Right lung (tissue), 5 donors: Measurements from ENCODE around the gene MRTFB. TPM values are rescaled to one million over a fixed set of nuclear protein-coding genes. Genes with fewer than 3 reads are reported as not detected.
"Not testable (repeated sequence)": the region's sequence is repeated elsewhere in the genome, so short reads cannot be mapped to it uniquely, and the experiment has no call there.

Experiments used
- DNase-seq, 2 donors: peaks; one replicate each; pipeline ENCODE4 v3.0.0-alpha.2; 2013
- polyA plus RNA-seq, 5 donors: library from polyadenylated mRNA; unstranded; fragments of 120-200 nt; gene quantifications; one replicate each; pipeline versions ENCODE4 v1.2.1 to v1.2.3, GENCODE V29; 2013; ENCODE audit warnings: inconsistent platforms in 1 of 5, low replicate concordance in 1 of 5; ENCODE audit not compliant: insufficient read length in 5 of 5, insufficient read depth in 1 of 5

MRTFB gene
- polyA plus RNA-seq, 5 donors: 20.3 to 40.8 (median 35.8) TPM

DNA sequence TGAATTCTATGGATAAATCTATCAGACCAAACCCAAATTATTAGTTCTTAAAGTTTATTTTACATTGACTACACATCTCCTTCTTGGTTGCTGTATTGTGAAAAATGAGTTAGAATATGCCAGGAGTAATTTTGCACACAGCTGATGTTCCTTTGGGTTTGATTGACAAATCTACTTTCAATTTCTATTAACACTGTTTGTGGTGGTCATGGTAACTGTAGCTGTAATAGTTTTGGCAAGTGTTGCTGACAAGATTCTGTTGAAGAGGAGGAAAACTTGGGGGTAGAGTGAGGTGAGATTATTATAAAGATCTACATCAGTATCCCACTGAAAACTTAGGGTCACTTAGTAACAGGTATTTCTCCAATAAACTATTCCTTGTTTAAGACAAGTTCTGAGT is 30.3 kb downstream of the MRTFB start:
- no peak for DNase-seq

GRCh38 chr16:14102925-14103720 is 32.0 kb downstream of the MRTFB start:
- no peak for DNase-seq

GRCh38 chr16:14104066-14104465 is 32.9 kb downstream of the MRTFB start:
- no peak for DNase-seq

DNA sequence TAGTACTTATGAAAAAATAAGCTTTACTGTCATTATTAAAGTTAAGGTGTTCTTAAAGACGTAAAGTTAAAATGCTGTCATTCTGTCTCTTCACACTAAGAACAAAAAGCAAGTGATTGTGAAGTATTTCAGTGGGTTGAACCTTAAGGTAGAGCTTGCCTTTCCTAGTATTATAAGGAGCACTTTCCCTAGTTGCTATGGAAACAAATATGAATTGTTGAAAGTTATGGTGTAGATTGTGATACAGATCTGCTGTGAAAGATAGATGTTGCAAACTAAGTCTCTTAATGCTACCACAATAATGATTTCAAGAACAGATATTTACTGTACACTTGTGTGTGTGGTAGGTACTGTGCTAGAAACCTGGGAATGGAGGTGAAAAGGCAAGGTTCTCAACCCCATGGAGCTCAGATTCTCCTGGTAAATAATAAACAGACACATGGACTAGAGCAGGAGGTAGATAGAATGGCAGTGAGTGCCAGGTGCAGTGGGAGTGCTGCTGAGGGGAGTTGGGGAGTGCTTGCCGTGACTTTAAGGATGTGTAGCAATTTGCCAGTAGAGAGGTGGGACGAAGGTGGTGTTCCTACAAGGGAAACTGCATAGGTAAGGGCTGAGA is 34.7 kb downstream of the MRTFB start:
- DNase-seq: no peak

GRCh38 chr16:14106457-14106856 is 35.3 kb downstream of the MRTFB start:
- no peak for DNase-seq

- no peak for DNase-seq
Observed at GRCh38 chr16:14106961-14107360, 35.8 kb downstream of the MRTFB start.

- no peak for DNase-seq
Observed at GRCh38 chr16:14109077-14109775, 38.1 kb downstream of the MRTFB start.

- DNase-seq: no peak
Observed at GRCh38 chr16:14109782-14110727, 38.9 kb downstream of the MRTFB start.

DNA sequence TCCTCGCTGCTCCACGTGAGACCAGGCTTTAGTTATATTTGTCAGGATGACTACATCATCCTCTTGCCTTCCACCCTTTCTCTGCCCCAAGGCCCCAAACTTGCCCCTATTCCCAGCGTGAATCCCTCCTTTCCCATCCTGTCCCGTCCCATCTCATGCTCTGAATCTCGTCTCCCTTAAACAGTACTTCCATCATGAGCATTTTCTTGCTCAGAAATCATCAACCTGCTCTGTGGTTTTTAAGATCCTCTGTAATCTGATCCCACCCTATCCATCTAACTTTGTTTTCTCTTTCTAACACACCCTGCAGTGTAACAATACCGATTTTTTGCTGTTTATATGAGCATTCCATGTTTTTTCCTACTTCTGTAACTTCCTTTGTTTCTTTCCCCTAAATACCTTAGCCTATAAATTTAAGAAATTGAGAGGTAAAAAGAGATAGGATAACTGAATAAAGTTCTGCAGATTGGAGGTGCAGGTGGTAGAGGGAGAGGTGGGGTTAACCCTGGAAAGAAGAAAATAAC is 39.7 kb downstream of the MRTFB start:
- no peak for DNase-seq

- DNase-seq: no peak
Observed at GRCh38 chr16:14111713-14112538, 40.8 kb downstream of the MRTFB start.

GRCh38 chr16:14112539-14112856 is 41.4 kb downstream of the MRTFB start:
- no peak for DNase-seq

- DNase-seq: no peak
Observed at GRCh38 chr16:14113344-14113743, 42.2 kb downstream of the MRTFB start.

DNA sequence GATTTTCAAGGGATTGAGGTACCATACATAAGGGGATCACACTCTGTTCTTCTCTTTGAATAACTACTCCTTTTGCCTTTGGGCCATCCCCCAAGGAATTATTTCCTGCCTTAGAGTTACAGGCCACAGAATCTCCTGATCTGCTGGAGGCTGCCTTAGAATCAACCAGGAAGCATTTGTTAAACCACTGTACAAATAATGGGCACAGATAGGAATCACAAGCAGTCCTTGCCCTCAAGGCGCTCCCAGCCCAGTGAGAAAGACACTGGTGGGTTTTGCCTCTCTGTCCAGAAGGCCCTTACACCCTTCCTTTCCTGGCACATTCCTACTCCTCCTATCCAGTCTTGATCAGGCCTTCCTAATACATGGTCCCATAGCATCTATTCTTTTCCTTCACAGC is 45.9 kb downstream of the MRTFB start:
- DNase-seq: no peak

- no peak for DNase-seq
Observed at GRCh38 chr16:14119799-14120198, 48.7 kb downstream of the MRTFB start.

DNA sequence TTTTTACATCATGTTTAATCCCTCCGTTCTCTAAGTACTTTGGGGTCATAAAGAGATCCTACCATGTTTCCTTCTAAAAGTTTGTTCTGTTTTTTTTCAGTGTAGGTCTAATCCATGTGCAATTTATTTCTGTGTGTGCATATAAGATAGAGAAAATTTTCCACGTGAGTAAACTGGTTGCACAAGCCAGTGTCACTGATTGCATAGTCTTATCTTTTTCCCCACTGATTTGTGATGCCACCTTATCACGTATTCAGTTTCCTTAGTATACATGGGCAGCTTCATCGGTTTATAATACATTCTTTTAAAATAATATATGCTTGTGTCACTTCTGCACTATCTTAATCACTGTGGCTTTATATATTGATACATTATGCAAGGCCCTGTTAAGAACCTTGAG is 49.2 kb downstream of the MRTFB start:
- DNase-seq: no peak

DNA sequence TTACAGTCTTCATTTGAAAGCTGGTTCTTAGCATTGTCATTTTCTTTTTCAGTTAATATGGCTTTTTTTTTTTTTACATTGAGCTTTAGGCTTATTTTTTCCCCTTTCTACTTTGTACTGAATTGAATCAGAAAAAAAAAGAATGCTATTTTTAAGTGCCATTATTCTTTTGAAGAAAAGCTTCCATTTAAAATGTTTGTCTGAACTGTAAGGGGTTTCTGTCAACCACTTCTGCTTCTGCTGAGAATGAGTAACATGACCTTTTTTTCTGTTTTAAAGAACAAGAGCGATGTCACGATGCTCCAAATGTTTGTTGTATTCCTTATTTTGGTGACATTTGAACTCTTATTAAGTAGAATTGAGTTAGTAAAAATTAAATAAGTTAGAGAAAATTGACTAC is 50.0 kb downstream of the MRTFB start:
- DNase-seq: no peak

DNA sequence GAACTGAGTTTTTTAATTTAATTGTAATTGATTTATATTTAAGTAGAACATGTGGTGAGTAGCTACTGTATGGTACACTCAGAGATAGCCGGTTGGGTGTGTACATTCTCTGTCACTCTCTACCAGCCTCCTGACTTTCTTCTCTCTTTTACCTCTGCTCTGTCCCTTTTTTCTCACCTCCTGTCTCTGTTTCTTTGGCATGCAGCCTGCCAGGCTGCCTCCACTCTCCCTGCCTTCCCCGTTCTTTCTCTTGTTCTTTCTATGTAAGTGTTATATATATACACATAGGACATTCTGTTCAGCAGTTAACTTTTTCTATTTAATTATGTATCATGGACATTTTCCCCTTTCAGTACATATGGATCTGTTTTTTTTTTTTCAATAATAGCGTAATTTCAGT is 50.8 kb downstream of the MRTFB start:
- DNase-seq: no peak

GRCh38 chr16:14122430-14122829 is 51.3 kb downstream of the MRTFB start:
- not testable (repeated sequence) for DNase-seq

- no peak for DNase-seq
Observed at GRCh38 chr16:14125000-14125681, 54.0 kb downstream of the MRTFB start.

- no peak for DNase-seq
Observed at GRCh38 chr16:14125708-14126107, 54.6 kb downstream of the MRTFB start.
